ENCODE data around the gene ZNF574.

GRCh38 chr19:42068756-42069571, 7.0 kb upstream of the ZNF574 start:
- TF ChIP-seq CTCF (optimal IDR thresholded peaks at IDR 0.05 in 1 of 3, IDR thresholded peaks at IDR 0.05 in 1 of 3, conservative IDR thresholded peaks at IDR 0.05 in 1 of 3; ENCODE audit: extremely low read depth in 1 of 3, insufficient read depth in 2 of 3, low read length in 3 of 3) (no peak), EZH2 (IDR thresholded peaks at IDR 0.05; ENCODE audit: low read length) (no peak)

Data from keratinocyte (primary cell).